ENCODE measurements around the gene RAB17.

GRCh38 chr2:237551071-237551574 is 39.4 kb downstream of the RAB17 start:
- no peak for TF ChIP-seq CTCF (IDR thresholded peaks at IDR 0.05)
- no peak for TF ChIP-seq POLR2A (IDR thresholded peaks at IDR 0.05)
- no peak for TF ChIP-seq POLR2AphosphoS5 (IDR thresholded peaks at IDR 0.05)
